HUES6 (cell line): ENCODE results near the gene CD38.
A peak's percentile ranks its signal among the peaks of the same experiment; 100 is the strongest.
"Not testable (repeated sequence)": the region's sequence is repeated elsewhere in the genome, so short reads cannot be mapped to it uniquely, and the experiment has no call there.

Experiments used
- H3K27ac ChIP-seq: 2 replicates; pipeline ENCODE4 v1.7.0; 2013; ENCODE audit warnings: low read depth, mild to moderate bottlenecking, low read length, inconsistent platforms
- H3K27me3 ChIP-seq: 2 replicates; pipeline ENCODE4 v1.6.1; 2013; ENCODE audit warnings: low read length; ENCODE audit not compliant: control insufficient read depth, insufficient read depth
- H3K36me3 ChIP-seq: 2 replicates; pipeline ENCODE4 v1.6.1; 2013; ENCODE audit warnings: low read length; ENCODE audit not compliant: control insufficient read depth, insufficient read depth
- H3K4me1 ChIP-seq: 2 replicates; pipeline ENCODE4 v1.6.1; 2013; ENCODE audit warnings: low read length; ENCODE audit not compliant: control insufficient read depth, insufficient read depth
- H3K4me3 ChIP-seq: 2 replicates; pipeline ENCODE4 v1.5.1; 2013; ENCODE audit warnings: low read depth, low read length
- H3K9ac ChIP-seq: one replicate; pipeline ENCODE4 v1.6.1; 2013; ENCODE audit warnings: mild to moderate bottlenecking, low read length
- H3K9me3 ChIP-seq: 2 replicates; pipeline ENCODE4 v1.6.1; 2013; ENCODE audit warnings: low read depth, low read length; ENCODE audit not compliant: control insufficient read depth, insufficient read depth

The CD38 gene

DNA sequence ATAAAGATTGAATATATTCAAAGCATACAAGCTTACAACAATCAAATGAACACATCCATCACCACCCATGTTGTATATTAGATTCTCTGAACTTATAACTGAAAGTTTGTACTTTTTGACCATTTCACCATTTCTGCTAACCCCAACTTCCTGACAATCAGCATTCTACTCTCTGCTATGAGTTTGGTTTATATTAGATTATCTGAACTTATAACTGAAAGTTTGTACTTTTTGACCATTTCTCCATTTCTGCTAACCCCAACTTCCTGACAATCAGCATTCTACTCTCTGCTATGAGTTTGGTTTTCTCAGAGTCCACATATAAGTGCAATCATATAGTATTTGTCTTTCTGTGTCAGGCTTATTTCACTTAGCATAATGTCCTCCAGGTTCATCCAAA is 15.7 kb upstream of the CD38 start:
- not testable (repeated sequence) for H3K4me1 ChIP-seq, H3K36me3 ChIP-seq

DNA sequence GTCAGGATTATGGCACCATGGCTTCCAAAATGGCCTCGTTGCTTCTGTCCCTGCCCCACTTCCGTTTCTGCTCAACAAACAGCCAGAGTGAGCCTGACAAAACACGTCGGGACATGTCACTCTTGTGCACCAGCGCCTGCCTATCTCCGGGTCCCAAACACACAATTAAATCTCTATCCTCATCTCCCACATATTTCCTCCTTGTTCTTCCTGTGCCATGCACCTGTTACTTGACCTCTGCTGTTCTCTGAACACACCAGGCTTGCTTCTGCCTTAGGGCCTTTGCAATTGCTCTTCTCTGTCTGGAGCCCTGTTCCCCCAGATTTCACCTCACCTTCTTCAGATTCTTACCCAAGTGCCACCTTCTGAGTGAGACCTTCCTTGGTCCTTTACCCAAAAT is 12.7 kb upstream of the CD38 start:
- Histone ChIP-seq H3K27ac (no peak overlapping the region), H3K9me3 (no peaks in the 10 kb centered on the region), H3K9ac (no peak overlapping the region)

More for the DNA sequence above, 15.7 kb upstream of the CD38 start:
- not testable (repeated sequence) for H3K27me3 ChIP-seq, H3K4me3 ChIP-seq, H3K9ac ChIP-seq, H3K27ac ChIP-seq, H3K9me3 ChIP-seq

GRCh38 chr4:15765910-15766697 is 12.0 kb upstream of the CD38 start:
- H3K36me3 ChIP-seq = no peaks in the 10 kb centered on the region
- H3K4me3 ChIP-seq = no peak overlapping the region
- no peaks in the 10 kb centered on the region for H3K9me3 ChIP-seq
- no peaks in the 10 kb centered on the region for H3K4me1 ChIP-seq
- H3K27ac ChIP-seq = no peak overlapping the region
- H3K27me3 ChIP-seq = no peaks in the 10 kb centered on the region
- no peak overlapping the region for H3K9ac ChIP-seq

More for the DNA sequence above, 12.7 kb upstream of the CD38 start:
- no peaks in the 10 kb centered on the region for H3K36me3 ChIP-seq
- no peaks in the 10 kb centered on the region for H3K27me3 ChIP-seq
- H3K4me1 ChIP-seq = no peaks in the 10 kb centered on the region
- H3K4me3 ChIP-seq = no peak overlapping the region

GRCh38 chr4:15766821-15767220 is 11.3 kb upstream of the CD38 start:
- Histone ChIP-seq H3K36me3 (no peaks in the 10 kb centered on the region), H3K27ac (no peak overlapping the region), H3K27me3 (no peaks in the 10 kb centered on the region; the same call in 1 of the 2 replicates), H3K9ac (no peak overlapping the region), H3K9me3 (no peaks in the 10 kb centered on the region), H3K4me3 (no peak overlapping the region), H3K4me1 (no peaks in the 10 kb centered on the region)

- H3K4me1 ChIP-seq = no peaks in the 10 kb centered on the region
- no peak overlapping the region for H3K4me3 ChIP-seq
- H3K9ac ChIP-seq = no peak overlapping the region
- no peak overlapping the region for H3K27ac ChIP-seq
- no peaks in the 10 kb centered on the region for H3K9me3 ChIP-seq
- H3K36me3 ChIP-seq = no peaks in the 10 kb centered on the region
- peaks cover 15% of the 10 kb centered on the region for H3K27me3 ChIP-seq
Observed at GRCh38 chr4:15769202-15769601, 8.9 kb upstream of the CD38 start.

GRCh38 chr4:15771216-15772058 is 6.7 kb upstream of the CD38 start:
- peaks cover 36% of the 10 kb centered on the region for H3K27me3 ChIP-seq
- no peak overlapping the region for H3K9ac ChIP-seq
- H3K36me3 ChIP-seq = no peaks in the 10 kb centered on the region
- no peak overlapping the region for H3K4me3 ChIP-seq
- H3K9me3 ChIP-seq = no peaks in the 10 kb centered on the region
- H3K27ac ChIP-seq = no peak overlapping the region
- no peaks in the 10 kb centered on the region for H3K4me1 ChIP-seq

DNA sequence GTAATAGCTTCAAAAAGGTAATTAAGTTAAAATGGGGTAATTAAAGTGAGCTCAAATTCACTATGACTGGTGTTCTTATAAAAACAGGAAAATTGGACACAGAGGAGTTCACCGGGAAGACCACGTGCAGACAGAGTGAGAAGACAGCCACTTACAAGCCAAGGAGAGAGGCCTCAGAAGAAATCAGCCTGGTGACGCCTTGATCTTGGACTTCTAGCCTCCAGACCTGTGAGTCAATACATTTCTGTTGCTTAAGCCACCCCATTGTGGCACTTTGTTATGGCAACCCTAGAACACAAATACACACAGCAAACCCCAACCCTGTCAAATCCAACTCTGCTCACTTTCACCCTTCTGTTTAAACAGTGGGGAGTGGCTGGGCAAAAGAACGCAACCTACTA is 4.1 kb upstream of the CD38 start:
- Histone ChIP-seq H3K36me3 (no peaks in the 10 kb centered on the region), H3K27me3 (peaks cover 61% of the 10 kb centered on the region), H3K9ac (no peak overlapping the region), H3K4me1 (no peaks in the 10 kb centered on the region), H3K9me3 (no peaks in the 10 kb centered on the region), H3K4me3 (no peak overlapping the region), H3K27ac (no peak overlapping the region)

DNA sequence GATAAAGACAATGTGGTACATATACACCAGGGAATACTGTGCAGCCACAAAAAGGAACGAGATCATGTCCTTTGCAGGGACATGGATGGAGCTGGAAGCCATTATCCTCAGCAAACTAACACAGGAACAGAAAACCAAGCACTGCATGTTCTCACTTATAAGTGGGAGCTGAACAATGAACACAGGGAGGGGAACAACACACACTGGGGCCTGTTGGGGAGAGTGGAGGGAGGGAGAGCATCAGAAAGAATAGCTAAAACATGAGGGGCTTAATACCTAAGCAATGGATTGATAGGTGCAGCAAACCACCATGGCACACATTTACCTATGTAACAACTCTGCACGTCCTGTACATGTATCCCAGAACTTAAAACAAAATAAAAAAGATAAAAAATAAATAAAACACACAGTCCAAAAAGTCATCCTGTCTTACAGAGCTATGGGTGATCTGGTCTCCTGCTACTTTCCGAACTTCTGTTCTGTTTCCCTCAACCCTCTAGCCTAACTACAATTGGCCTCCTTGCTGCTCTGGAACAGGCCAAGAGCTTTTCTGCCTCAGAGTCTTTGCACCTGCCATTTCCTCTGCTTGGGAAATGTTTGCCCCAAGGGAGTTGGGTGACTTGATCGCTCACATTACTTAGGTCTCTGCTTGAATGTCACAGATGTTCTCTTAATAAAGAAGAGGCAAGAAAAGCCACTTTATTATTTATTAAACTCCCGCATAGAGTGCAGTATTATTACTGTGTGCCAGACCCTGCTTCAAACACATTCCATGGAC is 1.1 kb upstream of the CD38 start:
- Histone ChIP-seq H3K27me3 (peaks cover 83% of the 10 kb centered on the region), H3K4me3 (no peak overlapping the region), H3K9ac (no peak overlapping the region), H3K27ac (no peak overlapping the region), H3K36me3 (no peaks in the 10 kb centered on the region), H3K4me1 (no peaks in the 10 kb centered on the region), H3K9me3 (no peaks in the 10 kb centered on the region)

GRCh38 chr4:15777697-15778288 is 335 bp upstream of the CD38 start:
- H3K4me3 ChIP-seq = peak overlapping the region; percentile 55
- no peak overlapping the region for H3K9ac ChIP-seq
- peaks cover 80% of the 10 kb centered on the region for H3K27me3 ChIP-seq
- H3K4me1 ChIP-seq = no peaks in the 10 kb centered on the region
- H3K36me3 ChIP-seq = no peaks in the 10 kb centered on the region
- no peak overlapping the region for H3K27ac ChIP-seq
- no peaks in the 10 kb centered on the region for H3K9me3 ChIP-seq

DNA sequence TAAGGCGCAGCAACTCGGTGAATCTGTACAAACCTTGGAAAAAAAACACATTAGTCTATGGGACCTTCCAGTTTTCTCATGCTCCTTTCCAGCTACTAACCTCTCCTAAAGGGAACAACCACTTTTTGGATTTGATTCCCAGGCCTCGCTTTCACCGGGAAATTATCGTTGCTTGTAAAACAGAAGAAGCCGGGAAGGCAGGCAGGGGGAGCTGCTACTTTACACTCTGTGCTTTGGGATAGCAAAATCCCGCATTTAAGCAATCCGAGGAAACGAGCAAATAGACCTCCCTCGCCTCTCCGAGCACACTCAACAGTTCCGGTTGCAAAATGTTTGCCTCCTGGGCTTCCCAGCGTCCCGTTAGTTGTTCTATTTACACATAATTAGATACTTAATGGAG is 1.2 kb downstream of the CD38 start:
- H3K9ac ChIP-seq = no peak overlapping the region
- H3K27me3 ChIP-seq = peaks cover 67% of the 10 kb centered on the region
- no peak overlapping the region for H3K27ac ChIP-seq
- no peaks in the 10 kb centered on the region for H3K36me3 ChIP-seq
- peak overlapping the region; percentile 55 for H3K4me3 ChIP-seq
- H3K9me3 ChIP-seq = no peaks in the 10 kb centered on the region
- H3K4me1 ChIP-seq = no peaks in the 10 kb centered on the region
